Activated CD8-positive, alpha-beta memory T cell treated with anti-CD3 and anti-CD28 coated beads, Interleukin-2, amount 50 U/mL, for 48 hours (primary cell): Measurements from ENCODE around the gene RHBDD3.
"Not testable (repeated sequence)": the region's sequence is repeated elsewhere in the genome, so short reads cannot be mapped to it uniquely, and the experiment has no call there.

ENCODE experiments used
- DNase-seq: peaks from one replicate; pipeline ENCODE4 v3.0.0-alpha.2; 2020

Gene RHBDD3

GRCh38 chr22:29269230-29269604 lies 1.4 kb upstream of the RHBDD3 start:
- DNase-seq = peak; percentile 59

DNA sequence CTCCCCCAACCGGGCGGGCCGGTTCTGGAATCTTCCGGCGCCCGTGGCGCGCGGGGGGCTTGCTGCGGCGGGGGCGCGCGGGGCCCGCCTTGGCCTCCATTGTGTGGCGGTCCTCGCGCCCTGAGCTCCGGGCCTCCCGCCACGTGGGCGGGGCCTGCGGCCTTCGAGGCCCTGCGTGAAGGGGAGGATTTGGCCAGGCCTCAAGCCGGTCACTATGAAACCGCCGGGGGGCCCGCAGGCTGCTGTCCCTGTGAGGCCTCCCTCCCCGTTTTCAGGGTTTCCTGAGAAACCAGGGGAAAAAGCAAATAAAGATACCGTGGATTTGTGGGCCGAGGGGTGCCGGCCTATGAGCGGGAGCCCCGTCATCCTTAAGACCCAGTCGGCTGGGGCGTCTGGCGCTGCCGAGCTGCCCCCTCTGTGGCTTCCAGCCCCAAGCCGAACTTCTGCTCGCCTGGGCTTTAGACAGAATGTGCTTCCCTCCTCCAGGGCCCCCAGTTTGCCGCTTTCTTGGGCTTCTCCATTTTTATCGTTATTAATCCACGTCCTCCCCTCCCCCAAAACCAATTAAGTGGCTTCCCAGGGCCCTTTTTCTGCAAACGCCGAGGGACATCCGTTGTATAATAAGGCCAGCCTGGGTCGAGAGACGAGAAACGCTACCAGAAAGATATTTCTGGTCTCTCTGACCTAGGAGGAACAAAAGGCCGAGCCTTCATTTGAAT lies 889 bp upstream of the RHBDD3 start:
- peak; percentile 76 for DNase-seq

GRCh38 chr22:29267462-29267857 lies 321 bp downstream of the RHBDD3 start:
- DNase-seq = no peak

DNA sequence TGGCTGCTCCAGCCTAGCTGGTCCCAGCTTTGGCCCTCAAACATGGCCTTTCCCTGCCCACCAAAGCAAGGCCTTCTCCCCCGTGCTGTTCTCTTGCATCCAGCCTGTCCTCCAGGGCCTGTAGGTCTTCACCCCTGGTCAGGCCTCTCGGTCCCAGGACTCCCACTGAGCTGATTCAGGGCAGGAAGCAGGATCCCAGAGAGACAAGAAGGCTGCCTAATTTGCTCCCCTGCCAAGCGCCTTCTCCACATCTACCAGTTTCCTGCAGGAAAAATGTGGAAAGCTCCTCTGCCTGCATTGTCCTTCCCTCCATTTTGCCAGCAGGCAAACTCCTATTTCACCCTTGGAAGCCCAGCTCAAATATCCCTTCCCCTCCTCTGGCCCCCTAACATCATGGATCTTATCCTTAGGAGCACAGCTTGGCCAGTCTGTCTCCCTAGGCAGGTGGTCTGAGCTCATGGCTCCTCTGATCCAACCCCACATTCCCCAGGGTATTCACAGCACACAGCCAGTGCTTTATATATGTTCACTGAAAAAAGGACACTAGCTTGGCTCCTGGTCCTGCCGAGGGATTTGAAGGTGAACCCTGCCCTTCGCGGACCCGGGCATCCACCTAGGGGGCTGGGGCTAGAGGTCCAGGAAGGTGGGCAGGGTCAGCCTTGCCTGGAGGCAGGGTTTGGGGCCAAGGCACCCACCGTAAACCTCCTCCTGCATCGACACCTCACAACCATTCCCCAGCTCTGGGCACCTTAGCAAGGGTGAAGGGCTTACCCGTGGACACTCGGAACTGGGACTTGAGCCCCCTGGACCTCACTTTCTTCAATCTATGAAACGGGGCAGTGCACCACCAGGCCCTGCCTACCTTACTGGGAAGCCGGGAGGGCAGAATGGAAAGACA lies 968 bp downstream of the RHBDD3 start:
- DNase-seq = peak; percentile 64

GRCh38 chr22:29265929-29266328 lies 1.9 kb downstream of the RHBDD3 start:
- DNase-seq = no peak

DNA sequence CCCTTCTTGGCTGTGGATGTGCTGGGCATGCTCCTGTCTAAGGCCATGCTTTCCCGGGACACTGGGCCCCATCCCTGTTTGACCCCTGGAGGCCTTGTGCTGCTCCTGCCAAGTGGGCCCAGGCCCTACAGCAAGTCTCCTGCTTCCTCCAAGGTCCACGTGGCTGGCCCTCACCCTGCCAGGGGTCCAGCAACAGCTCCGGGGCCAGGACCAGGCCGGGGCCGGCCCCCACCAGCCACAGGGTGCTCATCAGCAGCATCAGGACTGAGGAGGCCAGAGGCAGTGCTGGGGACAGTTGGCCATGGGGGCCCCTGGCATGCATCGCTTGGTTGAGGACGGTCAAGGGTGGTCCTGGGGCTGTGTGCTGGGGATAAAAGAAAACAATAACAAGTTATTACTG lies 2.5 kb downstream of the RHBDD3 start:
- no peak for DNase-seq

DNA sequence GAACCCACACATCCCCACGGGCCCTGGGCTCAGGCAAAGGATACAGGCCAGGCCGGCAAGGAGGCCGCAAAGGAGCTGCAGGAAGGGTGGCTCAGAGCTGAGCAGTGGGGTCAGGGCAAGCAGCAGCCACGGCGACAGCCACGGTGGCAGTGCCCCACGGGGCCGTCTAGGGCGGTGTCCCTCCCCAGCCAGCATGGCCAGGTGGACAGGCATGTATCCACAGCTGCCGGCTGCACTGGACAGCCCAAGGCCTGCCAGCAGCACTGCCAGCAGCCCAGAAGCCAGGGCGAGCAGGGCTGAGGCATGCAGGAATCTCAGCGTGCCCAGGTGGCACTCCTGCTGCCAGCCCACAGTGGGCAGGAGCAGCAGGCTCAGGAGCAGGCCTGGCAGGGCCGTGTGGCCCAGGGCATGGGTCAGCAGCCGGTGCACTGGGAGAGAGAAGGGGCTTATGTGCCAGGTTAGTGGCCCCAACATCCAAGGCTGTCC lies 3.9 kb downstream of the RHBDD3 start:
- no peak for DNase-seq

- no peak for DNase-seq
These were observed 7.0 kb downstream of the RHBDD3 start for GRCh38 chr22:29260601-29261315.

DNA sequence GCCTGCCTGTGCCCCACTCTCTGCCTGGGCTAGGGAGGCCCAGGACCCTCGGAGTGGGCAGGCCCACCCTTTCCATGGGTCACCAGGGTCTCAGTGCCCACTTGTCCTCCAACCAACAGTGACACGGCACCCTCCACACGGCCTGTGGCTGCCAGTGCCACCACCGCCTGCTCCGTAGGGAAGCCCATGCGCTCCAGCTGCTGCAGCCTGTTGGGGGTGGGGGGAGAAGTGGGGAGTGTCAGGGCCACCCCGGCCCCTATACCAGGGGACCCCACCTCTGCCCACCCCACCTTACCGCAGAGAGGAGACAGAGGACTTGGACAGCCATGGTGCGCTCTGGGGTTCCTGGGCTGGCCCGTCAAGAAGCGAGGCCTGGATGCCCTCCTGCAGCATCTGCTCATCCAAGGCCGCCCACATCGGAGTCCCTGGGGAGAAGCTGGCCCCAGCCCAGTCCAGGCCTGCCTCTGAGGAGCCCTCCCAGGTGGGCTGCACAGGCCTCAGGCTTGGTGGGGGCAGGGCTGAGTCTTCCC lies 7.7 kb downstream of the RHBDD3 start:
- DNase-seq = no peak

DNA sequence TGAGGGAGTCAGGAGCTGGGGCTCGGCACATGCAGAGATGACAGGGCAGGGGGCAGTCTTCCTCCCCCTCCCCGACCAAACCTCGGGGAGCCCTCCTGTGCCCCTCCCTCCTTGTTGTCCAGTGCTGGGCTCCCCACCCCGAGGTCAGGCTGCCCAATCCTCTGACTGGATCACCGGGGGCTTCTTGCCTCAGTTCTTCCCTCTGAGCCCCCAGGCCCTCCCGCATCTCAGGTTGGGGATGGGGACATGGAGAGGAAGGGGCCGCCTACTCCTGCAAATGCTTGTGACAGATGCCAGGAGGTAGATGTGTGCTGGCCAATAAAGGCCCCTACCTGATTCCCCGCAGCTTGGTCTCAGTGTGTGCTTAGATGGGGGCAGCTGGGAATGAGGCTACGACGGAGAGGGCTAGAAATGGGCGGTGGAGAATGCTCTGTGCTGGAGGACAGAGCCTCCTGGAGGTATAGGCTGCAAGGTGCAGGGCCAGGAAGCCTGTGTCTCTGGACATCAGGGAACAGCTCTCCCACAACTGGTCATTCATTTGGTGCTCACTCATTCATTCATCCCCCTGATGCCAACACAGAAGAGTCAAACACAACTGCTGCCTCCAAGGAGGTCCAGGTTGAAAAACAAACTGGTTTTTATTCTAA lies 8.4 kb downstream of the RHBDD3 start:
- DNase-seq = no peak

DNA sequence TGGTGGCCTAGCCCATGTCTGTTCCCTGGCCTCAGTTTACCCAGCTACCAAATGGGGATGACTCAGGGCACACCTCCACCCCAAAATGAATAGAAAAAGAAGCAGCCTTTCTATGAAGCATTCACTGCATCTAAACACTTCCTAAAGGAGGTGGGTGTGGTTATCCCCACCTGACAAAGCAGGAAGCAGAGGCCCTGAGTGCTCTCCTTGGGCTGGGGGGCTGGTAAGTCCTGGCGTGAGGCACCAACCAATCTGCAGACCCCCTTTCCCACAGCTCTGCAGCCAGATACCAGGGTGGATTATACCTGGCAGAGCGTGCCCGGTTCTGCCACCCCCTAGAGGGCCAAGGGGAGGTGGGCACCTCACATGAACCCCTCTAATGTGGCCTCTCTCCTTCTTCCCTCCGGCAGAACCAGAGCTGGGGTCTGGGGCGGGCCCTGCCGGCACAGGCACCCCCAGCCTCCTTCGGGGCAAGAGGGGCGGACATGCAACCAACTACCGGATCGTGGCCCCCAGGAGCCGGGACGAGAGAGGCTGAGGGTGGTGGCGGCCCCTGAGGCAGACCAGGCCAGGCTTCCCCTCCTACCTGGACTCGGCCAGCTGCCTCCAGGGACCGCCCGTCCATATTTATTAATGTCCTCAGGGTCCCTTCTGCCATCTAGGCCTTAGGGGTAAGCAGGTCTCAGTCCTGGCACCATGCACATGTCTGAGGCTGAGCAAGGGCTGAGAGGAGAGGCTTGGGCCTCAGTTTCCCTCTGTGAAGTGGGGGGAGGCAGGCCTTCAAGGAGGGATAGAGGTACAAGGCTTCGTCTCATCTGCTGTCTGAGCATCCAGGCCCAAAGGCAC lies 9.2 kb downstream of the RHBDD3 start:
- no peak for DNase-seq

DNA sequence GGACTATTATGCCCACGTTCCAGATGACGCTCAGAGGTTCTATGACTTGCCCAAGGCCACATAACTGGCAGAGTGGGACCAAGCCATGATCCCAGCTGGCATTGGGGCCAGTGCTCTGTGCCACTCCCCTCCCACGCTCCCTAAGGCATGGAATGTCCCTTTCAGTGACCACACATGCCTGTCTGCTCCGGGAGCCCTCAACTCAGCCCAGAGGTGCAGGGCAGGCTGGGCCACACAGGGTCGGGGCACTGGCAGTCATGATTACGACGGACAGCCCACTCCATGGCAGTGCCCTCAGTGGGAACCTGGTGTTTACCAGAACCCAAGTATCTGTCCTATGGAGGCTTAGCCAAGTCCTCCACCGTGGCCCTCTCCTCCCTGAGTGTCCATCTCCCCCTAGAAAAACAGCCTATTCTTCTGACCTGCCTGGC lies 10.0 kb downstream of the RHBDD3 start:
- no peak for DNase-seq

DNA sequence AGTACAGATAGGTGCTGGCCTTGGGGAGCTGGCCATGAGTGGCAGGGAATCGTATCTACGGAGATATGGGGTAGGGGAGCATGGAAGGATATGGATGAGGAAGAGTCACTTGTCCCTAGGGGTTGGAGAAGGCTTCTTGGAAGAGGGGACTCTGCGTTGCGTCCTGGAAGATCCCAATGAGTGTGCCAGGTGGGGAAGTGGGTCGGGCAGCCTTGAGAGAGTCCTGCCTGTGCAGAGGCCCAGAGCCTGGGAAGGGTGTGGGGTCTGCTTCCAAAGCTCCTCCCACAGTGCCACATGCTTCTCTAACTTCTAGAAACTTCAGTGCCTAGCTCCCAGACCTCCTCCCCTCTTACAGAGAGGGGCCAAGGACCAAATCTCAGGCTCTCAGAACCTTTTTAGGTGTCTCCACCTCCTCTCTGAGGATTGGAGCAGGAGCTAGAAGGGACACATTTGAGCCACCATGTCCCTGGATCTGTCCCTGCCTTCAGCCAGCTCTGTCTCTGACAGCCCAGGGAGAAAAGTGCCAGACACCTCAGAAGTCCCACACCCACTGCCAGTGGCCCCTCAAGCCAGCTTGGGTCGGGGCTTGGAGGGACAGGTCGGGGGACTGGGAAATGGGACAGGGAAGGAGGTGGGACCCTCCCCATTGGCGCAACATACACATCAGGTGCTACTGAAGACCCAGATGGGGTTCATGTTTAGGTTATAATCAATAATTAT lies 11.0 kb downstream of the RHBDD3 start:
- DNase-seq = no peak

DNA sequence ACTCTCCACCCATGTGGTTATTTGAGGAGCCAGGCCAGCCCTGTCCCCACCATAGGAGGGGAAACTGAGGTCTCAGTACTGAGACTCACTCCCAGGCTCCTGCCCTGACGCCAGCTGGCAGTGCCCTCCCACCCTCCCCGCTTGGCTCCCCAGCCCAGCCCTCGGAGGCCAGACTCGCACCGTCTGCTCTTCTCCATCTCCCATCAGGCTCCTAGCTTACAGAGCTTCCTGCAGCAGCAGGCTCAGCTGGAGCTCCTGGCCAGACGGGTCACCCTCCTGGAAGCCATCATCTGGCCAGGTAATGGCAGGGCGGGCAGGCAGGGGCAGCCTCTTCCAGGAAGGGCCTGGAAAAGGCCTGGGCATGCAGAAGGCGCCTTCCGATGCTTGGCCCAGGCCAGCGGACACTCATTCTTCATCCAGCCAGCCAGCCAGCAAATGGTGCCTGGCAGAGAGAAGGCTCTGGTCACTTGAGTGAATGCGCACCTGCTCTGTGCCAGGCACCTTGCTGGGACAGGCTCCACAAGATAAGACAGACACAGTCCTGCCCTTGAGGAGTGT lies 12.6 kb downstream of the RHBDD3 start:
- DNase-seq = no peak

GRCh38 chr22:29254286-29254660 lies 13.5 kb downstream of the RHBDD3 start:
- DNase-seq = no peak

- no peak for DNase-seq
These were observed 14.1 kb downstream of the RHBDD3 start for GRCh38 chr22:29253561-29254285.

DNA sequence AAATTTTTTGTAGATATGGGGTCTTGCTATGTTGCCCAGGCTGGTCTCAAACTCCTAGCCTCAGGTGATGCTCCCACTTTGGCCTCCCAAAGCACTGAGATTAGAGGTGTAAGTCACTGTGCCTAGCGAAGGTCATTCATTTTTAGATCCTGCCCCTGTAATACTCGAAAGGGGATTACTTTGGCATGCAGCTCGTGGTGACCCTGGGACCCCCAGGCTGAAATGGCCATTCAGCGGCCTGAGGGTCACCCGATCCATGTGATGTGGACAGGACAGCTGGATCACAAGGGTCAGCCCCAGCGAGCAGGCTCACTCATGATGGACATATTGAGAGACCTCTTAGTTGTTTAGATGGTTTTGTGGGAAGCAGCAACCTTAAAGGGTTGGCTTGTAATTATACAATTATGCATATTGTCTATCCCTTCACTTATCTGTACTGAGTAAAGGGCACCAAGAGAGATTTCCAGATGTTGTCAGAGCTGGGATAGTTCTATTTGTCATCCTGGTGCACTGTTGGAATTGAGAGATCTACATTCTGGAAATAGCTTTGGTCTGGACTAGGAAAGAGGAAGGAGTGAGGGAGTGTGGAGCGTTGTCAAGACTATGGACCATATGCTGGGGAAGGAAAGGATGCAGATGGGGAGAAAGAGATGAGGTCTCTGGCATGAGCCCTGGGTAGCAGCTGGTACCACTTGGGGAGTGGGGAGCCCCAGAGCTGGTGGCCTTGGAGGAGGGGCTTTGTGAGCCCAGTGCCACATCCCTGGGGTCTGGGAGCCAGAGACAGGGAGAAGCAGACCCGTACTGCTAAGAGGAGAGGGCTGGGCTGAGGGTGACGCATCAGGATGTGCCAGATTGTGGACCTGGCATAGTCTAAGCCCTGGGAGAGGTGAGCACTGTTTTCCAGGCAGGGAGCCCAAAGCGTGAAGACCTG lies 15.5 kb downstream of the RHBDD3 start:
- DNase-seq = no peak

DNA sequence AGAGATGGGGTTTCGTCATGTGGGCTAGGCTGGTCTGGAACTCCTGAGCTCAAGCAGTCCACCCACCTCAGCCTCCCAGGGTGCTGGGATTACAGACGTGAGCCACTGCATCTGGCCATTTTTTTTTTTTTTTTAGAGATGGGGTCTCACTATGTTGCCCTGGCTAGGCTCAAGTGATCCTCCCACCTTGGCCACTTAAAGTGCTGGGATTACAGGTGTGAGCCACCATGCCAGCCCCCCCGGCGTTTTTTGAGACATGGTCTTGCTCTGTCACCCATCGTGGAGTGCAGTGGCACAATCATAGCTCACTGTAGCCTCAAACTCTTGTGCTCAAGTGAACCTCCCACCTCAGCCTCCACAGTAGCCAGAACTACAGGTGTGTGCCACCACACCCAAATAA lies 16.5 kb downstream of the RHBDD3 start:
- no peak for DNase-seq

- DNase-seq = not testable (repeated sequence)
These were observed 19.9 kb downstream of the RHBDD3 start for GRCh38 chr22:29247891-29248290.
